Limb (tissue), 2 donors: ENCODE measurements around the gene FLT1.

Experiments used
- DNase-seq, 2 donors: peaks; one replicate each; pipeline ENCODE4 v3.0.0-alpha.2; 2016; ENCODE audit errors: extremely low spot score in 2 of 2

The FLT1 gene

DNA sequence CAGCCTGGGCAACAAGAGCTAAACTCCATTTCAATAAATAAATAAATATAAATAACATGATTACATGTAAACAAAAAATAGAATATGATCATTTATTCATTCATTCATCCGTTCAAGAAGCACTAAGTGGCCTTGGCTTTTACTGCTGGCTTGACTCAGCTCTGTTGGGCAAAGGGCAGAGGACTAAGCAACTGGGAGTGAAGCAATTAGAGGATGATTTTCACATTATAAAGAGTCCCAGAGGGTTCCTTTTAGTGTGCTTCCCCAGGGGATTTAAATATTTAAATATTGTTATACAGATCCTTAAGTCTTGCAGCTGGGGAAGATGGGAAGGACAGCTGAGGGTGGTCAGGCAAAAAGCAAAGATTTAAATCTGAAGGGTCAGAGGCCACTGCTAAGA, 34.9 kb upstream of the FLT1 start:
- DNase-seq = no peak

DNA sequence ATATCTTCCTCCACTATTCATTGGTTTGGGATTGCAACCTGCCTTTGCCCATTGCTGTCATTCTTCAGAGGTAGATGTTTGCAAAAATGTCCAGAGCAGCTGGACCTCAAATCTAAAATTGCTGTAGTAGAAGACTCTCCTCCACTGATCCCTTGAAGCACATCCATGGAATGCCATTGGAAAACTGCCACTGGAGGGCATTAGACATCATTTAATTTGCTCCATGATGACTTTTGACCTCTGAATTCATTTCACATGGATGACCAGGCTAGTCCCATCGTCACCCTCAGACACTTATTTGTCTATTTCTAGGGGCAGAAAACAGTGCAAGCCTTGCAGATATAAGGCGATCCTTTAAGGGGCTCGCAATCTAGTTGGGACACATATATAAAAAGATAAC, 33.9 kb upstream of the FLT1 start:
- no peak for DNase-seq

DNA sequence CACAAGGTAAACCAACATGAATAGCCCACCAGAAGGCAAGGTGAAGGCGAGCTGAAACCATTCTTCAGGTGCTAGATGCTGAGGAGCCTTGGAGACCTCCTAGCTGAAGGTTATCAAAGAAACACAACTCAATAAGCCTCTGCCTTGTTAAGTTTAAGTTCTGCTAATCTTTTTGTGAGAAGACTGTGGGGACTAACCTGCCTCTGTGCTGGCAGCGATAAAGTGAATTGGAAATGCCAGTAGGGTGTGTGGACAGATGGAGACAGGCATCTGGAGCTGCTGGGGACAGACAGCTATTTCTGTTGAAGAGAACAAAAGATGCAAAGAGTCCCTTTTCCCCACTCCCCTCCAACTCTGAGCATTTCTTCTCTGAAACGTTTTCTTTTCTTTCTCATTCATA, 33.5 kb upstream of the FLT1 start:
- DNase-seq = no peak

DNA sequence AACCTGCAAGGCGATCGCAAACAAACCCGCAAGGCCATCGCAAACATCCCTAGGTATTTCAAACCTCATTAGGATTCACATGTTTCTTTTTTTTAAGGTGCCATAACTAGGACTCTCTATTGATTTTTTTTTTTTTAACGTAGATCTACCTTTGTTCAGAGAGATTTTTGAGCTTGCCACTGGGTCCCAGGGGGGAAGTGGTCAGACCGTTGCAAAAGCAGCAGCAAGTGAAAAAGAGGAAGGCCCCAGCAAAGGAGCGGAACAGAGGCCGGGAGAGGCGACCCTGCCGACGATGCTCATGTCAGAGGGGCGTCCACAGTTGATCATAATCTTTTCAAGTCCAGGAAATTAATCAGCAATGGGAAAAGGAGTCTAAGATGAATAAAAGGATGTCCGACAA, 32.7 kb upstream of the FLT1 start:
- DNase-seq = no peak

DNA sequence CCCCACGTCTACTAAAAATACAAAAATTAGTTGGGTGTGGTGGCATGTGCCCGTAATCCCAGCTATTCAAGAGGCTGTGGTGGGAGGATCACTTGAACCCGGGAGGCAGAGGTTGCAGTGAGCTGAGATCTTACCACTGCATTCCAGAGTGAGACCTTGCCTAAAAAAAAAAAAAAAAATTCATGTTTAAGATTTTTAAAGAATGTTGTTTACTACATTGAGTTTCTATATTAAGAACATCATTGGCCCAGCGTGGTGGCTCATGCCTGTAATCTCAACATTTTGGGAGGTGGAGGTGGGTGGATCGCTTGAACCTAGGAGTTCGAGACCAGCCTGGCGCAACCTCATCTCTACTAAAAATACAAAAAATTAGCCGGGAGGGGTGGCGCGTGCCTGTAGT, 31.9 kb upstream of the FLT1 start:
- DNase-seq = no peak

DNA sequence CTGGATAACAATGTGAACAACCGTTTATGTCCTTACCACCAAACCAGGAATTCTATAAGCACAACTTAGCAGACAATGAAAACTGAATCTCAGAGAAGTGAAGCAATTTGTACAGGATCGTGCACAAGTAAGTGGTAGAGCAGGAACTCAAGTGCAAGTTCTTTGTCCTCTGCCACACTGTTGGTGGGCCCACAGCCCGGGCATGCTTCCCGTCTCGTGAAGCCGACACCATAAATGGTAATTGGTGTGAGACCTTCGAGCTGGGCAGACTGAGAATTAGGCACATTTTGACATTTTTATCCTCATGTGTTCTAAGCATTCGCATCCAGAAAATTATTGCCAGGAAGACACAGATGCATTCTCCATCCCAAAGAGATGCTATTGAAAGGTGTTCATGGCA, 27.9 kb upstream of the FLT1 start:
- DNase-seq = no peak

DNA sequence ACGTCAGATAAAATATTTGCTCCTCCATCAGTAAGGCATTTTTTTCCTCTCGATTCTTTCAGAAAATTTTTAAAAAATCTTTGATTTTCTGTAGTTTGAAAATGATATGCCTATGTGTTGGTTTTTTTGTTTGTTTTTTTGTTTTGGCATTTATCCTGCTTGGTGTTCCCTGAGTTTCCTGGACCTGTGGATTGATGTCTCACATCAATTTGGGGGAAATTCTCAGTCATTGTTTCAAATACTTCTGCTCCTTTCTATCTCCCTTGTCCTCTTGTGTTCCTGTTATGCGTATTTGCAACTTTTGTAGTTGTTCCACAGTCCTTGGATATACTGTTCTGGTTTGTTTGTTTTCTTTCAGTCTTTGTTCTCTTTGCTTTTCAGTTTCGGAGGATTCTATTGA, 18.8 kb upstream of the FLT1 start:
- no peak for DNase-seq

DNA sequence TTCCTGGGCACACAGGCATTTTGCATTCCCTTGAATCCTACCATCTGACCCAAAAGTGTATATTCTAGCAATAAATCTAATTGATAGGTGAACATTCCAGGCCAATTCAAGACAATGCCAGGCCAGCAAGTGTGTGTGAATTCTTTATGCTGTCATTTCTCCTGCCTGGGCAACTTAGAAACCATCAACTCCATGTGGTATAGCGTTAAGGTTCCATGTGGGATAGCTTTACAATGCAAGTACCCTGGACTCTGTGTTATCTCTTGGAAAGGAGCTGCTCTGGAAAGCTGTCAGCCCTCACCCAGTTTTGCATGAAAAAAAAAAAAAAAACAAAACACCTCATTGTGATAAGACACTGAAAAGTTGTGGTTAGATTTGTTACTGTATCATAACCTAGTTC, 15.6 kb upstream of the FLT1 start:
- no peak for DNase-seq

DNA sequence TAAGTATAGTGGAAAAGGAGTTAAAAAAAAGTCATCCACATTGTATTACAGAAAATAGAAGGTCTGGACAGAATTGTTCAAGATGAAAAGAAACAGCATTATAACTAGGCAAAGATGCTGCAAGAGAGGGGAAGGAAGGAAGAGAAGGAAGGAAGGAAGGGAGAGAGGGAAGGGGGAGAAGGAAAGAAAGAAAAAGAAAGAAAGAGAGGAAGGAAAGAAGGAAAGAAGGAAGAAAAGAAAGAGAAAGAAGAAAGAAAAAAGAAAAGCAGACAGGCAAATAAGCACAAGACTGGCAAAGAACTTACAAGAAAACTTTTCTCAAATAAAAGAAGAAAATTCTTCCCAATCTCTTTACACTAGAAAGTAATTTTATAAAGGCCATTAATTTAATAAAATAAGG, 15.1 kb upstream of the FLT1 start:
- DNase-seq = no peak

DNA sequence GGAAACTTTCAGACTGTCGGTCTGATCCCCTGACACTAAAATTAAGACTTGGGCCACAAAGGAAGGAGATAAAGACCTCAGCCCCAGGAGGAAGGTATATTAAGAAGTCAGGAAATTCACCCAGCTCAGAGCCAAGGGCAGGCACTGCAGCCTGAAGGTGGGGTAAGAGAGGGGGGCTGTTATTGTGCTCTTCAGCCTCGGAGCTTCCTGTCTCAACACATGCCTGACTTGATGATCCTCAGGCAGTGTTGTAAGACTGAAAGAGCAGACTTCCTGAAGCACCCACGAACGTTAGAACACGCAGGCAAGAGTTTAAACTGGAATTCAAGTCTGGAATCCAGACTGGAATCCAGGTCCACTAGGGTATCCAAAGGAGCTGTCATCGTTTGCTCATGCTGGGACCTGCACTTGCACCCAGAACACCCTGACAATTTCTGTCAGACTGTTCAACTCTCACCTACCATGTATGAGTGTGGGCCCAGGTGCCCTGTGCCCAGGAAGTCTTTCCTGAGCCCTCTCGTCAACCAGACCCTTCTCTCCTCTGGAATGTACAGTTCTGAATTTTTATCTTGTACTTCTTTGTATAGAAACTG, 10.7 kb upstream of the FLT1 start:
- DNase-seq = no peak

DNA sequence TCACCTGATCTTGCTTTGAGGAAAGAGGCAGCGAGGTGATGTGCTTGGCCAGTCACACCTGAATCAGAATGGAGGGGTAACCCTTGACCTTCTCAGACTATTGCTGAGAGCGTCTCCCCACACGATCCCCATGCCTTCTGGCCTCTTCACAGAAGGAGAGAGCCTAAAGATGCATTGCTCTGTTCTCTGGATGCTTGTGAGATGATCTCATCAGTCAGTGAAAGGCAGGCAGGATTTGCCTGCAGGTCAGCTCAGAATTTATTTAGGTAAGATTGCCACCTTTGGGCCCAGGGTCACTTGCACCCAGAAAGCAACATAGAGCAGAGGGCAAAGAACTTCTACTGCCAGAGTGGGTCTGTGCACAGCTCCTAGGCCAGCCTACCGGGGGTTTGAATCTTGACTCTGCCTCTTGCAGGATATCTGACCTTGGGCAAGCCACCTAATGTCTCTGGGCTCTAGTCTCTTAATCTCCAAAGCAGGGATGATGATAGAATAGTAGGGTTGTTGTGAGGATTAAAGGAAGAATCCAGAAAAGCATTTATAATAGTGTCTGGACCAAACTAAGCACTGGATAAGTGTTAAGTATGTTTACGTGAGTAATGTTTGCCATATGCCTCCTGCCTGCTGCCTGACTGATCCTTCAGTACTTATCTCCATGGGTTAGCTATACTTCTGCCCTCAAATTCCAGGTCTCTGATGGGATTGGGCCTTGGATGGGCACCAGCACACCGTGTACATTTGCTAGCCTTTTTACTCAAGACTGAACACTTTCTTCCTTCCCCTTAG, 8.4 kb upstream of the FLT1 start:
- DNase-seq = no peak

DNA sequence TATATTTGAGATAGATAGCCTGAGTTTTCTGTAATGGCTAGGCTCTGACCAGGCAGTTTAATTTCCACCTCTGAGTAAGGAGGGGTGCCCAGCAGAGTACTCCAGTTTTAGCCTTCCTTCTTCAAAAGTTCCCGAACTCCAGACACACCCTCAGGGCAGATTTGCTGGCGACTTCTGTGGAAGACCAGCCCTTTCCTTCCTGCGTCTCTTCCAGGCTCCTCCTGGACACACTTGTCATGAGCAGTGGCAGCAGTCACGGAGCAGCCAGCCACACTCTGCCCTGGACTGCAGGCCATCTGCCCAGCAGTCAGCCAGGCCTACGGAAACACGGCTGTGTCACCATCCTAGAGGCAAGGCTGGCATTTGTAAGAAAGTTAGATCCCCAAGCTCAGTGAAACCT, 6.6 kb upstream of the FLT1 start:
- DNase-seq = no peak

DNA sequence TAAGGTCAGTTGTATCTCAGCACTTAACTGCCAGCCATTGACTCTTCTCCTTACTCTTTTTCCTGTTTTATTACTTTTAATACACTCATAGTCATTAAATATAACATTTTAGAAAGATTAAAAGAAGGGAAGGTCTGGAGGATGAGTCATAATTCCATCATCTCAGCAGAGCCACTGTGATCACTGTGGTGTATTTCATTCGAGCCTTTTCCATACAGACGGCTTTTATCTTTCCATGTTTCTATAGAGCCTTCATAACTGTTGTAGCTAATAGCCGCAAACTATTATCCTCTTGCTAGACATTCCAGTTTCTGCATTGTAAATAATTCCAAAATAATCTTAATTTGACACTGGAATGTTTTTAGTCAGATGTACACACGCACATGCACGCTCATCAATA, 4.7 kb upstream of the FLT1 start:
- DNase-seq = no peak

DNA sequence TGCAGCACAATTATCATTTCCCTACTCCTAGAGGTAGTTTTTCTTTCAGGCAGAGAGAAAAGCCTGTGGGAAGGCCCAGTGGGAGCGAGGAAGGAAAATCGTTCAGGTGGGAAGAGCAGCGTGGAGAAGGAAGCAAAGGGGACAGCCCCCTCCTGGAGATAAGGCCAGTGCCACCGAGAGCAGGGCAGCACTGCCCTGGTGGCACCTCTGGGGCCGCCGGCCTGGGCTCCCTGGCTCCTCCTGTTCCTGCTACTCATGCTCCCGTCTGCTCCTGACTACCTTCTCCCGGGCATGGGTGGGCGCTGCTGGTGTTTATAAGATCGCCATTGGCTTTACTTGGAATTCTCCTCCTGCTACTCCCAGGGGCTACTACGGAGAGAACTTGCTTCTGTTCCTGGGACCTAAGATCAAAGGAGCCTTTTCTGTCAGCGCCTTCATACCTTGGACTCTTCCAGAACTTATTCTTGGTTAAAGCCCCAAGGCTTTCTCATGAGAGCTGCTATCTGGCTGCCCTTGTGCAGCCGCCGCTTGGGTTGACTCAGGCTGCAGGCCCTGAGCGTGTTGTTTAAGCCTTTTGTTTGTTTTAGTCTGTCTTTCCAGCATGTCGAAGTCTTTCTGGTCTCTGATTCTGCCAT, 3.7 kb upstream of the FLT1 start:
- no peak for DNase-seq

DNA sequence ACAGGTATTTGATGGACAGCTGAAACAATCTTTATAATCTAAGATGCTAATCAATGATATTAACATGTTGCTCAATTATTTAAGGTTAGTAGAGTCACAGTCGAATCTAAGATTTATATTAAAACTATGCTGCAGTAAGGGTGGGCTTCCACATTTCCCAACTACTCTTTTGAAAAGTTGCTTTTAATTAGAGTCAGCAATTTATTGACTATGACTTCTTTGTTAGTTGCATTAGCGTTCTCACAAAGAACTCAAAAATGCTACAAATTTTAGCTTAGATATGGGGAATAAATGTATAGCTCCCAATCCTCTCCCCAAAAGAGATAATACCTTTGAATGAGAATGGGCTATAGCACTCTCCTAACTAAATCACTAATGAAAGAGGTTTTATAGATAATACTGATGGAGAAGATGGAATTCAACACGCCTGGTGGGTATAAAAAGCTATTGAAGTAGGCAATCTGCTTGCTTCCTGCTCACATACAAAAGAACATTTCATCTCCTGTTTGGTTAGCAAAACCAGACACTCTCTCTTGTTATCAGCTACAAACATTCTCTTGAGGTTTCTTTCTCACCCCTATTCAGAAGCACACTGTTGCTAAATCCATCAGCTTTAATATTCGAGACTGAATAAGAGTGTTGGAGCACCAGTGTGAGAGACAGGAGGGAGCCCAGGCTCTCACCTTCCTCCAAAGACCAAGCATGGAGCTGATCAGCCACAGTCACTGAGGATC, 2.4 kb upstream of the FLT1 start:
- DNase-seq = no peak

DNA sequence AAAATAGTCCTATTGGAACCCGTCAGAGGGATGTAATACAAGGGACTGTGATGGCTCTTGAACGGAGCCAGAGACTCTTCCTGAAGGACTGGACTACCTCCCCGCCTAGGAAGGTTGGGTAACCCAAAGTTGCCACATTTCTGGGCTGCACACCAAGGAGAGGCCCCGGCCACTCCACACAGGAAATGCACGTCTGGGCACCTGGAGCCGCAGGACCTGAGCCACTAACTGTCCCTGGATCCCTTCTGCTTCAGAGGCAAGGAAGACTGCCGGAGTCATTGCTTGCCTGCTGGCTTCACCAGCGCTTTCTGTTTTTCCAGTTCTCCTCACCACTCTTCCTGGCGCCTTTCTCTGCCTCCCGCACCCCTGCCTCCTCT, 1.2 kb upstream of the FLT1 start:
- DNase-seq = no peak

DNA sequence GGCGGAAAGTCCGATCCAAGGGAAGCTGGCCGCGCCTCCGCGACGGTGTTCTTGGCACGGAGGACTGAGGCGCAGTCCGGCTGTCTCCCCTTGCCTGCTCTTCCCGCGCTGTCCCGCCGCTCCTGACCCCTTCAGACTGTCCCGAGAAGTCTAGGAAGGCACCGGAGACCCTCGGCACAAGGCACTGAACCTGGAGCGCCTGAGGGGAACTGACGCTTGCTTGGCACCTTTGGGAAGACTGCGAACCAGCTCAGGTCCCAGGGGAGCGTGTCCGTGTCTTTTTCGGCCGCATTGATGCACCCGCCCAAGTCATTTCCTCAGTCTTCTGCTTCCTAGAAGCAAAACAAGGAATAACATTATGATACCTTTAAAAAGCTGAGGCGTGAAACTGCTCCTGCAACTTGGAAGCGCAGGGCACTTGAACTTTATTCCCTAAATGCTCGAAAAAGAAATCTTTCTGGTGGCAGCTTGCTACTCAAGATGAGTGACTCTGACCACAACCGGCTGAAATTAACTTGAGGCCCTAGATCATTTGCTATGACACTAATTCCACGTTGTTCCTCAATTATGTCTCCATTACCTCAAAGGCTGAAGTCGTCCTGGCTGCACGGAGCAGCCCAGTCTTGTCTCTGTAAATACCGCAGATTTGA, 735 bp upstream of the FLT1 start:
- peak in 1 of 2 donors; percentile 43 for DNase-seq

DNA sequence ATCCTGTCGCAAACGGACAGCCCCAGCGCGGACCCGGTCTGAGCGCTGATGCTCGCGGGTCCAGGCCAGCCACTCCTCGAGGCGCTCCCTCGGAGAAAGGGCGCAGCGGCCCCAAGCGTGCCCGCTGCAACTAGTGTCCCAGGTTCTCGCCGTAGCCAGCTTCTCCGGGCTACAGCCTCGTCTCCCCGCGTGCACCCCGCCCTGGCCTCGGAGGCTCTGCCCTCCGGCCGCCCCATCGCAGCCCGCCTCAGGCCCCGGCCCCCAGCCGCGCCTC, 487 bp downstream of the FLT1 start:
- no peak for DNase-seq

DNA sequence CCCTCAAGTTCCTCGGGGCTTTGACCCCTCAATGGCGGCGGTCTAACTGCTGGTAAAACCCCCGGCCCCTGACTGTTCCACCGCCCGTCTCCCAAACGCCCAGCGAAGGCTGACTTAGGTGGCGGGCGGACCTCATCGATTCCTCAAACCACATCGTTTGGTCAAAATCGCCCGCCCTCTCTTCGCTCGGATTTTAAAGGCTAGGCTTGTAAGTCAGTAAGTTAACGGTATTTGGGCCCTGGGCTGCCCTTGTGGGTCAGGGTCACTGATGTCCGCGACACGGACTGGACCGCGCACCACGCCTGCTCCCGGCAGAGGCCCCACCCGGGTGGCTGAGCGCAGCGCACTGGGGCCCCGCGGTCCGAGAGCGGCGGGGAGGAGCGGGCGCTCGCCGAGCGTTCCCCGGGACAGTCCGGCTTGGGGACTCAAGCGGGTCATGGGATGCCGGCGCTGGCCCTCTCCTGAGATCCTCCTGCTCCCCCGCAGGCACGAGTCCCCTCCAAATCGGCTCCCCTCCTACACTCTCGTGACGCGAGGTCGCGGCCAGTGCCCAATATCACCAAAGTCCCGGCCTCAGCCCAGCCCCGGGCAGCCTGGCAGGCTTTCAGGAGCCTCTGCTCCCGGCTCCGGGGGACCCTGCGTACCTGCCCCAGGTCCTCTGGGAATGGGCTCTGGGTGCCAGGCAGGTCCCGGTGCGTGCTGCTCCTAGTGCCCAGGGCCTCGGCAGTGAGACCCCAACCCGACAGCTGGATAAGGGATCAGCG, 1.0 kb downstream of the FLT1 start:
- DNase-seq = peak in 1 of 2 donors; percentile 45

DNA sequence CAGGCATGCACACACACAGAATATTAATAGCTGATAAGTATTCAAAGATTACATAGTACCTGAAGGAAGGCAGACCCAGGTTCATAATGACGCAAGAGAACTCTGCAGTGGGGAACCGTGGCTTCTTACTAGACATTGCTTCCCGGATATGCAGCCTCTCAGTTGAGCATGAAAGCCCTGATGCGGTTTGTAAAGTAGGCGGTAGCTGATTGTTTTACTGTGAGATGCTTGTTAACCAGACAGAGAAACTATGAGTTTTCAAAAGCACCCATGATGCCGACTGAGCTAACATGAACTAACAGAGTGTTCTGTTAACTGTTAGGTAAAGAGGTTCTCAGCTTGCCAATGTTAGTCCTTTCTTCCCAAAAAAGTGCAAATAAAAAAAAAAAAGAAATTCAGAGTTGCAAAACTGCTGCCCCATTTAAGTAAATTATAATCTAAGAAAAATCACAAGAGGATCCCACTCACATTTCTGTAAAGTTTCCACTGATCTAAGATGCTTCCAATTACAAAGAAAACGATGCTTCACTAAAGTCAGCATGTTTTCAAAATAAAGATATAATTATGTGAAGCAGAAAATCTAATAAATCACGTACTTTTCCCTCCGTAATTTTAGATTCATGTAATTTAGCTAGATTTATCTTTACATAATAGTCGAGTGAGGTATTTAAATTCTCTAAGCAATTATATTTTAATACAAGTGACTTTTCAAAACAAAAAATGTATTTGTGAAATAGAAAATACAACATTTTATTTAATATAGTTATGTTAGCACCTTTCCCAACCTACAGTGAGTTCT, 2.2 kb downstream of the FLT1 start:
- no peak for DNase-seq

DNA sequence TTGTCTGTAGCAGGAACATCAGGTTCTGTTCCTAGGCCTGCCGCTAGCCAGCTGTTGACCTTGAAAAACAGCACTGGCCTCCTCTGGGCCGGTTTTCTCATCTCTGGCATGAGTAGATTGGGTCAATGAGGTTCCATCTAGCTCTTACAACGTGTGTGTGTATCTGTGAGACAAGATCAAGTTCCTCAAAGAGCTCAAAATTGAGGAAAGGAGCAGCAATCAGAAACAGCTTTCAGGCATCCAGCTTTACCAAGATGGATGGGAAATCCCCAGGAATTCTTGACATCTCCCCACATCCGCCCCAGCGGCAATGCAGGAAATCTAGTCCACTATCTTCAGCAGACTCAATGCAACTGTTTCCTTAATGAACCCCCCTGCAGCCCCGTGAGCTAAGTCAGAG, 4.9 kb downstream of the FLT1 start:
- DNase-seq = no peak
